Stimulated activated CD8-positive, alpha-beta memory T cell treated with anti-CD3 and anti-CD28 coated beads, Interleukin-7, amount 100 ng/mL, for 48 hours (primary cell): ENCODE data around the gene HES7.
A peak's percentile ranks its signal among the peaks of the same experiment; 100 is the strongest.
"Not testable (repeated sequence)": the region's sequence is repeated elsewhere in the genome, so short reads cannot be mapped to it uniquely, and the experiment has no call there.

Source experiments
- DNase-seq, 2 donors: peaks; one replicate each; pipeline ENCODE4 v3.0.0-alpha.2; 2020; ENCODE audit warnings: low read depth in 1 of 2; ENCODE audit errors: extremely low read depth in 1 of 2

The HES7 gene

DNA sequence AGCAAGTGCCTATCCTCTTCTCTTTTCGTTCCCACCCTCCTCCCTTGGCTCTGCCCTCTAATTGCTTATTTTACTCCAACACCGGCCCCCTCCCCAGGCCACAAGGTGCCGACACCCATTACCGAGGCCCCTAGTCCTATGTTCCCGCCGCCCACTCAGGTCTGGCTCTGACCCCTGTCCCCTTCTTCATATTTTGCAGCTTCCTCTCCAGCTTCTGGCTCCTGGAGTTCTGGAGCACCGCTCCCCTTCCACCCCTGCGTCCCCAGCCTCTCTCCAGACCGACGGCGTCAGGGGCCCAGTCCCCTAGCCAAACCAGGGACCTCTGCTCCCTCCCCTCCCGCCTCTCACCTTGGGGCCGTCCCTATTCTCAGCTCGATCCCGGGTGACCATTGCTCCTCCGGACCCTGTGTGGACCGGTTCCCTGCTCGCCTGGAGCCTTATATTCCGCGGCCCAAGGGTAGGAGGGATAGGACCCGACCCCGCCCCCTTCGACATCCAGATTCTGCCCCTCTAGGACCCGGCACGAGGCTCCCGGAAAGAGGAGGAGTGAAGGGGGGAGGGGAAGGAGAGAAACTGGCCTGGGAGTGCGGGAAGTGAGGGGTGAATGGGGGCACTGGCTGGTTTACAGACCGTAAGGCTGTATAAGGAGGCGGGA, at the start of gene HES7:
Gene HES7 (minus strand): TSS at position 412 of the 655 bp plus-strand sequence. CDS start 22 bp downstream, at position 390.
- DNase-seq = no peak

DNA sequence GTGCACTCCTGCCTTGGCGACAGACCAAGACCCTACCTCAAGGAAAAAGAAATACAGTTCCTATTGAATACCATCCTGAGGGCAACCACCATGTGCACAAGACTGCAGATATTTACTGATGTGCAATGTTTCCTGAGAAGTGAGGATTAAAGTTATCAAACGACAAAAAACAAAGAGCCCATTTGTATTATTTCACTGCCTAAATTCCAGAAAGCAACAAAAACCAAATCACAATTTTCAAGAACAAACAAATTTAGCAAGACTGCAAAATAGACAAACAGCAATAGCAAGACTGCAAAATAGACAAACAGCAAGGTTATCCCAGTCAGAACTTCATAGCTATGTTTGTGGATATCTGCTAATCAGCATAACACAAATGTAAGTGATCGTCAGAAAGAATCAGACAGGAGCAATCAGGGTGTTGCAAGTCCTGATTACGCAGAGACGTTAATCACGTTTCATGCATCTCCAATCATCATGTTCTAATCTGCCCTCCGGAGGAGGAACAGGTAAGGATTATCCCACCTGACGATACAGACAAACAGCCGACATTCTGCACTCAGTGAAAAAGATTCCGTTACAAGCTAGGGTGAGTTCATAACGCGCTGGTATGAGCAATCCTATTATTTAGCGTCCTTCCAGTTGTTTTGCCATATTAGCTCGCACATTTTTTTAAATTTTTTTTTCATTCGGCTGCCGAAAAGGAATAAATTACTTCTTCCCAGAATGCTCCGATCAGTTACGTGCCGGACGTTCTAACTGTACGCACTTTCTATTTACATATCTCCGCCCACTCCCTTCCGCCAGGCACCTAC, 49.4 kb upstream of the HES7 start:
- DNase-seq = peak in 1 of 2 donors; percentile 73

DNA sequence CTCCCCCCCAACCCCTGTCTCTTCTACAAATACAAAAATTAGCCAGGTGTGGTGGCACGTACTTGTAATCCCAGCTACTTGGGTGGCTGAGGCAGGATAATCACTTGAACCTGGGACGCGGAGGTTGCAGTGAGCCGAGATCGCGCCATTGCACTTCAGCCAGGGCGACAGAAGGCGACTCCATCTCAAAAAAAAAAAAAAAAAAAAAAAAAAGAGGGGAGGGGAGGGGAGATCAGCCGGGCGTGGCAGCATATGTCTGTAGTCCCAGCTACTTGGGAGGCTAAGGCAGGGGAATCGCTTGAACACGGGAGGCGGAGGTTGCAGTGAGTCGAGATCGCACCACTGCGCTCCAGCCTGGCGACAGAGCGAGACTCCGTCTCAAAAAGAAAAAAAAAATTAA, 46.3 kb upstream of the HES7 start:
- DNase-seq = not testable (repeated sequence)

DNA sequence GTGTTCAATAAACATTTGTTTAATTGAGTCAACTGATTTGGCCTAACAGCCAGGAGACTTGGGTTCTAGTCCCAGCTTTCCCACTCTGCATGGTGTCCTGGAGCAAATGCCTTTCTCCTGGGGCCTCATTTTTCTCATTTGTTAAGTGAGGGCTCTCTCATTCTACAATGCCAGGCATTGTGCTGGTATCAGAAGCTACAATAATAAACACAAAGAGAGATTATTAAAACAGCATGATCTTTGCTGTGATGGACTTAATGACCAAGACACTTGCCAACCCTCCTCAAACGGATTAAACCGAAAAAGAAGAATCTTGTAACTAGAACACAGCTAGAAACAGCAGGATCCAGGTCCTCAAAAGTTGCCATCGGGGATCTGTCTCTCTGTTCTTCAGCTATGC, 43.6 kb upstream of the HES7 start:
- no peak for DNase-seq

DNA sequence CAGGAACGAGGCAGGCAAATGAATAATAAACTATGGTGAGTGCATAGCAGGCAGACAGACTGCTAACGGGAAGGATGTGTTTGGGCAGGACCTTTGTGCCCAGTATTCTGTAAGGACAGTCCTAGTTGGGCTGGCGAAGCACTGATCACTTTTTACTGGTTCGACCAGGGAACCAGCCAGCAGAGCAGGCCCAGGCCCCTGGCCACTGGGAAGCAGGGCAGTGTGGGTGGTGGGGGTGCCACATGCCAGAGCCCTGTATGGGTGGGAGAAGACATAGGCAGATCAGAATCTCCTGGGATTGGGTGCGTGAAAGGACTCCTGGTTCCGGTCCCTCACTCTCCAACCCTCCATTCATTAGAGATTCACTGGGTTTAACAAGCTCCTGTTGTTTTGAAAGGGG, 42.8 kb upstream of the HES7 start:
- no peak for DNase-seq

DNA sequence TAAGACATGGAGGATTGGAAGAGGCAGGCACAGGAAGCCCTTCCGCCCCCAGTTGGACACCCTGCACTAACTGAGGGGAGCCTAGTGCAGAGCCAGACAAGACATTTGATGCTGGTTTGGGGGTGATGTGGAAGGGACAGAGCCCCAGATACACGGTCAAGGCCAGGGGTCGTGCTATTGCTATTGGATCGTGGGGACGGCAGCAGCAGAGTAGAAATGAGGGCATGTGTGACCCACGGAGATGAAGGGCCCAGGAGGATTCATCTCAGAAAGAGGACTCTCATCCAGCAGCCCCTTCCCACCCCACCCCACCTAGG, 40.9 kb upstream of the HES7 start:
- no peak for DNase-seq

DNA sequence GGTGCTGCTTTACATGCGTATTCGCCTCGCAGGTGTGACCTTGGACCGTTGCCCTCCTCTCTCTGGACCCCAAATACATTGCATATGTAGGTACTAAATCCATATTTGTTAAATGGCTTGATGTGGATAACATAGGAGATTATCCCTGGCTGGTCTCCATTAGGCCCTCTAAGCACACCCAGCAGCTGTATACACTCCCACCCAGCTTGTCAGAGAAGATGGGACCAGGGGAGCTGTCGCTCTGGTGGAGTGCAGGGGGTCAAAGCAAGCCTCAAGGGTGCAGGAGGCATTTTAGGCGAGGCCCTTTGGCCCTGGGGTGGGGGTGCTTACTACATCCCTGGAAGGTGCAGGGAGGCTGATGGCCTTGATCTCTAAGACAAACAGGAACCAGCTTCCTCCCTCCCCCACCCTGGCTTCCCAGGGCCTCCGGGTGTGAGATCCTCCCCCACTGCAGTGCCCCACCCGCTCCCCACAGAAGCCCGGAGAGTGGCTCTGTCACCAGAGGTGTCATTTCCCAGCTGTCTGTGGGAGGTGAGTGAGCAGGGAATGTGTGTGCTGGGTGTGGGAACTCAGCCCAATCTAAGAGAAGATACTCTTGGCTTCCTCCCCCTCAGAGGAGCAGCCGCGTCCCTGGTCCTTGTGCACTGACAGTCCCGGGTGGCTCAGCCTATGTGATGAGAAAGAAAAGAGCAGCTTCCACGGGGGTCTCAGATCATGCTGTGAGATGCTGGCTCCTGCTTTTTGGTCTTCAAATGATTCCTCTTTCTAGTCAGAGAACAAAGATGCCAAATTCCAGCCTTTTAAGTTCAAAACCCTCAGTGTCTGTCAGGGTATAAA, 40.3 kb upstream of the HES7 start:
- peak; percentile 58 to 82 for DNase-seq

DNA sequence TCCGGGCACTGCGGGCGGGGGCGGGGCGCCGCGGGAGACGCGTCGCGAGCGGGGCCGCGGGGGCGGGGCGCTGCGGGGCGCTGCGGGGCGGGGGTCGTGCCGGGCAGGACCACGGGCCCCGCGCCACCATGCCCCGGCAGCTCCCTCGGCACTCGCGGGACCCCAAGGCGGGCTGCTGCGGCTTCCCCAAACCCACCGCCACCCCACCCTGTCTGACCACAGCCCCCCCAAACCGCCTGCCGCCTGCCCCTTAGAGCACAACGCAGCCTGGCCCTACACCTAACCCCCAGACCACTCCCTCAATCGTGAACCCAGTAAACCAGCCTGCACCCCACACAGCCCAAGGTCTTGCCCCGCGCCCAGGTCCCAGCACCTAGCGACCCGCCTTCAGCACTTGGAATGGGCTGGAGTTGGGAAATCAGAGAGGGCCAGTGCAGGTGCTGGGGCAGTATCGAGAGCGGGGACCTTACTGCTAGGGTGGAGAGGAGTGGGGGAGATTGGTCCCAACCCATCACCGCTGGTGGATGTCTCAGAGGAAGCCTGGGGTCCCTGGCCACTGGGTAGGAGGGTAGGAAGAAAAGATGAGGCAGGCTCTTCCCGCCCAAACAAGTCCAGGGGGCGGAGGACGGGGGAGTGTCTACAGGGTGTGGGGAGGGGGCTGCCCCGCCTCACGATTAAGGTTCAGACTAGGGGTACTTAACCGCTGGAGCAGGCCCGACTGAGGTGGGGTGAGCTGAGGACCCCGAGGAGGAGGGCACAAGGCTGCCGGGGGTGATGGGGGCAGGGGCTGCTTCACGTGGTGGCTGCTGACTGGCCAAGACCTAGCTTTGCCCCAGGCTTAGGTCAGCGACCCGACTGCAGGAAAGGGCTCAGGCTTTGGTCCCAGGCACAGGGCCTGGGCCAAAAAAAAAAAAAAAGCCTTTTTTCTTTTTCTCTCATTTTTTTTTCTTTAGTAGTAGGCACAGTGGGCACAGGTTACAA, 39.4 kb upstream of the HES7 start:
- DNase-seq = no peak

DNA sequence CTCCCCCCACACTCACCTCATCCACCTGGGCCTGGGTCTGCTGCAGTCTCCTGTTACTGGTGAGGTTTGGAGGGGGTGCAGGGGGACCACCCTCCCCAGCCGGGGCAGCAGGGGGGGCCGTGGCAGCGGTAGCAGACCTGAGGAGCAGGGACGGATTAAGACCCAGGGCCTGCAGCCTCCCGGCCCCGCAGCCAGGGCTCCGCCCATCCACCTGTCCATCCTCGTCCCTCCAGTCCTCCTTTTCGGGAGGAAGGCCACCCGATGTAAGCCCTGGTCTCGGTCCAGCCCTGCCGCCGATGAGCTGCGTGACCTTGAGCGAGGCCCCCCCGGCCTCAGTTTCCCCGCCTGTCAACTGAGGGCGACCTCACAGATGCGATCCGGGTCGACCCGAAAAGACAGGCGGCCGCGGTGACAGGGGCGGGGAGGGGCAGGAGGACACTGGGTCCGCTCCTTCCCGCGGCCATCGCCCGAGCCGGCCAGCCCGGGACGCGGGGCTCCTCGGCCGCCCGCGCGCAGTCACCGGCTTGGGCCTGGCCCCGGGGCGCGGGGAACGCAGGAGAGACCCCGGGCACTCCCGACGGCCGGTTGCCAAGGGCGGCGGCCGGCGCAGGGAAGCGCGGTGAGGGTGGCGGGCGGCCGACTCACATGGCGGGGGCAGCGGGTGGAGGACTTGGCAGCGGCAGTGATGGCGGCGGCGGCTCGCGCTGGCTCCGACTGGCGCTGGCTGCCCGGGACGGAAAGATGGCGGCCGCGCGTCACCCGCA, 38.5 kb upstream of the HES7 start, which contains the start of gene VAMP2:
Gene VAMP2 (minus strand): TSS at position 716 of the 764 bp plus-strand sequence. CDS start 69 bp downstream, at position 647.
- peak; percentile 61 to 64 for DNase-seq

DNA sequence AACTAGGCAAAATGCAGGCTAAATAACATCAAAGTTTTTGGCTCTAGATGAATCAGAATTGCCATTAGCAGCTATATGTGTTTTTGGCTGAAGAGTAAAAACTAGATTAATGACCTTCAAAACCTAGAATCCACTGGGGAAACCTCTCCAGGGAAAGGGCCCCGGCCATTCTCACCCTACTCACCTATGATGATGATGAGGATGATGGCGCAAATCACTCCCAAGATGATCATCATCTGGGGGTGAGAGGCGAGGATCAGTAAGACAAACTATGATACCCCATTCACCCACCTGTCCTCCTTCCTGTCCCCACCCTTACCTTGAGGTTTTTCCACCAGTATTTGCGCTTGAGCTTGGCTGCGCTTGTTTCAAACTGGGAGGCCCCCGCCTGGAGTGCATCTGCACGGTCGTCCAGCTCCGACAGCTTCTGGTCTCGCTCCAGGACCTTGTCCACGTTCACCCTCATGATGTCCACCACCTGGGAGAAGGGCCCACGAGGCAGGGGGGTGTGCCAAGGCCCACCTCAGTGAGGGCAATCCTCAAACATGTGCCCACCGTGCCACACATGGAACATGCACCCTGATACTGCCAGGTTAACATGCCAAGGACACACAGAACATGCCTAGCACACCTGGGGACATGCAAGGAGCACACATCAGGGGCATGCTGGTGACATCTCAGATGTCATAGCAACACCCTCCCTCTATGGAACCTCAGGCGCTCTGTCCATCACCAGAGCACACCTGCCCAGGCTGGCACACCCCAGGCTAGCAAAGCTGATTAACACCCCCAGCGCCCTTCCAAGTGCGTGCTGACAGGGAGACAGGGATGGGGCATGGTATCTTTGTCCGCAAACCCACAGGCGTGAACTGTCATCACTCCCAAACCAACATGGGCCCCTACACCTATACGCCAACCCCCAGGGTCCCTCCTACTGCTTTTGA, 37.7 kb upstream of the HES7 start:
- no peak for DNase-seq

DNA sequence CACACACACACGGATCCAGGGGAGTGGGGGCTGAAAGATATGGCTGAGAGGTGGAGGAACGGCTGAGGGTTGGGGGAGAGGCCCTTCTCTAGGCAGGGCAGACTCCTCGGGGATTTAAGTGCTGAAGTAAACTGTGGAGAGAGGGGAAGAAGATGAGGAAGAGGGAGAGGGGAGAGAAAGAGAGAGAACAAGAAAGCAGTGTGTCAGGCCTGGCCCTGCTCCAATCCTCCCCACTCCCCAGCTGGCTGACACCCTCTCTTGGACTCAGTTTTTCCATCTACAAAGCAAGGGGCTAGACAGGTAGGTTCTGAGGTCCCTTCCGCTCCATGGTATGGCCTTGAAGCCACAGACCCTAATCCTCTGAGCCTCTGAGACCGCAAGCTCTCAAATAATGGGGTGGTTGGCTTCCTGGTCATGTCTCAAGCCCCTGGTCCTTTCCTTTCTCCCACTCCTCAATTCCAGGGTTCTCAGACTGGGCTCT, 36.9 kb upstream of the HES7 start:
- DNase-seq = no peak

DNA sequence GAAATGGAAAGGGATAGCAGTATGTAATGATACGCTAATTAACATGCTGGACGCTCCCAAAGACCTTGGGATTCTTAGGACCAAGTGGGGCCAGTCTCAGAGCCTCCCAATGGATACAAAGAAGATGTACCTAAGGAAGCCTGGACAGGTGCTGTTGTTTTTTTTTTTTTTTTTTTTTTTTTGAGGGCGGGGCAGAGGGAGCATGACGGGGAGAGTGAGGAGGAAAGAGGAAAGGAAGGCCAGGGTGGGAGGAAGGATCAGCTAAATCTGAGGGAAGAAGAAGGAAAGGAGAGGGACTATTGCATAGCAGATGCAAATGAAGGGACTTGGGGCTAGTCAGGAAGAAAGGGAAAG, 36.3 kb upstream of the HES7 start:
- DNase-seq = no peak

DNA sequence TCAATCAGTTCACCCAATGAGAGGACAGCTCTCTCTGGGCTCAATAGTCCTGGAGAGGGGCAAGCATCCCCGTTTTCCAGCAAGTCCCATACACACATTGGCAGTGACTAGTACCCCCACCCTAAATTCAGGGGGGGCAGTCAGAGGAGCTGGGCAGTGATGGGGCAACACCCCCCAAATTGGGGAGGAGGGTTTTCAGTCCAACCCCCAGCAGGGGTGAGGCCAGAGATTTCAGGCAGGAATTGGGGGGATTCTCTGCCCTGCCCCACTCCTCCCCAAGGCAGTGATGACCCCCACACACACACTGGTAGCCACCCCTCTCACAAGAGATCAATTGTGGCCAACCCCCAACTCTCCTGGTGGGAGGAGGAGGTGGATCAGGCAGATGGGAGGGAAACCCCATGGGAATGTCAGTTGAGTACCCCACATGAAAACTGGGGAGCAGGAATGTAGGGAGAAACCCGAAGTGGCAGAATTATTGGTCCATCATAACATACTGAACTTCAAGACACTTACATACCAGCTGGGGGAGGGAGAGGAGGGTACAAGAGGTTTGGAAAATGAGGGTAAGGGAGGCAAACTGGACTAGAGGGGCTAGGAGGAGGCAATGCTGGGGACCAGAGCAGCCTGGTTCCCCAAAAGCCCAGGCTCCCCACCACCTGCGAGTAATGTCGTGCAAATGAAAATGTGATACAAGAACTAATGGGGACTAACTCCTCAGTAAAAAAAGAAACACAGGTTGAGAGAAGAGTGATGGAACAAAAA, 35.7 kb upstream of the HES7 start:
- no peak for DNase-seq

DNA sequence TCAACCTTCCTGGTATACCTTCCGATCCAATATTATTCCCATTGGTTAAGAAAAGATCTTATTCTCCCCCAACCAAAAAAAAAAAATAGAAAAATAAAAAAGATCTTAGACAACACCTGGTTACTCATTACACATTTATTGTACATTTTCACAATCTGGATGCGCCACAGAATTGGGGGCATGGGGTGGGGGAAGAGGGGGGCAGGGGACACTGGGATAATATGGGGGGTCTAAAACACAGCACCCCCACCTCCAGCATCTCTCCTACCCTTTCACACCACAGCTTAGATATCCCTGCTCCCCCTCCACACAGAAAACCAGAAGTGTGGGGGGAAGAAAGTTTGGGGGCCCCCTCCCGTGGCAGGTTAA, 35.1 kb upstream of the HES7 start:
- DNase-seq = no peak

DNA sequence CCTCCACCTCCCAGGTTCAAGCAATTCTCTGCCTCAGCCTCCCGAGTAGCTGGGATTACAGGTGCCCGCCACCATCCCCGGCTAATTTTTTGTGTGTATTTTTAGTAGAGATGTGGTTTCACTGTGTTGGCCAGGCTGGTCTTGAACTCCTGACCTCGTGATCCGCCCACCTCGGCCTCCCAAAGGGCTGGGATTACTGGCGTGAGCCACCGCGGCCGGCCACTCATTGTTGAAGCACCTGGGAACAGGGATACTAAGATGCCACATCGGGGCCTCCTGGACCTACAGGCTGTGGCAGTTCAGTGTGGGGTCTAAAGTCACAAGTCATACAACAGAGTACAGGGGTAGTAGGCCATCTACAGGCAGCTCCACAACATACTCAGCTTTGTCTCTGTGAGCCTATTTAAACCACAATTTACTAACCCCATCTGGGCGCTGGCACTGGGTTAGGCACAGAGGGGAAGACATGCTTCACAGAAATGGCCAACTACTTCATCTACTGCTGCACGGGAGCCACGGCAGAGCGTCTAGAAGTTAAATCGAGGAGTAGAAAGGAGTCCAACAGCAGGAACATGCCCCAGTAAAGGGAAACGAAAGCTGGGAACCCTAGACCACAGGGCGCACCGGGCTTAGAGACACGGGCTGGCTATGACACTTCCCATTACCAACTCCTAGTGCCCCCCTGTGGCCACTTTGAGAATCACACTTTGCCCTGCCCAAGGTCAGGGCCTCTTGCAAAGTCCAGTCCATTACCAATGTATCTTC, 34.5 kb upstream of the HES7 start:
- peak; percentile 67 to 82 for DNase-seq

DNA sequence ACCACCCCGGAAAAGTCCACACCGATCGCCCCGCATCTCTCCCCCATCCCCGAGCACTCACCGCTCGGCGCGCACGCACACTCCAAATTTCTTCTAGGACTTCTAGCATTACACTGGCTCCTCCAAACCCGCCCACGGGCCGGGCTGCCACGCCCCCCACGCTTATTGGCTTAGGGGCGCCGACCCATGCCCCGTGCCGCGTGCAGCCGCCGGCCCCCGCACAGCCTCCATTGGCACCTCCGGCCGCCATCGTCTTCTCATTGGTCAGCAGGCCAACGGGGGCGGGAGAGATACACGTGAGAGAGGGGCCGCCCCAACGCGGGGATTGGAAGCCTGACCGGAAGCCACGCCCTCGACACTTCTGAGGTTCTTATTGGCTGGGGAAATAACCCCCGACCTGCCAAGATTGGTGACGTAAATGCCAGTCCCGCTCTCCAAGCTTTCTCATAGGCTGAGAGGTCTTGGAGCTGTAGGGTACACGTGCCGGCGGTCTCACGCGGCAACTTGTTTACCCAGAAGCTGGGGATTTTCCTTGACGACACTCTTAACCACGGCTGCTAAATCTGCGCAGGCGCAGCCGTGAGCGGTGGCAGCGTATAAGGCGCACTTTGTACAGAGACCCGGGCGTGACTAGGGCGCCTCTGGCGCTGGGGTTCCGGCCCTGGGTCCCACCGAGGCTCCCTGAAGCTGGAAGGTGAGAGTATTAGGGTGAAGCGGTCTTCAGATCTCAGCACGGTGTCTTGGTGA, 32.5 kb upstream of the HES7 start:
- peak; percentile 100 for DNase-seq

DNA sequence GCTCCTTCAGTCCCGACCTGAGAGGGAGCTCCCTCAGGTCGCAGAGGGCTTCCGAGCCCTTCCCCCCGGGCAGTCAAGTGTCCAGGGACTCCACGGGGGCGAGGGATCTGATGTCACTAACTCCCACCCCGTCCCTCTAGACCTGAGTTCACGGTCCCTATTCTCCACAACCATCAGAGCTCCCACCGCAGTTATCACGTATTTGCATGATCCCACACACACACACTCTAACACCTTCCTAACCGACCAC, 32.0 kb upstream of the HES7 start:
- no peak for DNase-seq
